Muscle of leg (tissue), 11 donors: ENCODE data around the gene MRPS11. TPM values are rescaled to one million over a fixed set of nuclear protein-coding genes. Genes with fewer than 3 reads are reported as not detected.

Experiments used
- DNase-seq: peaks from one replicate; pipeline ENCODE4 v3.0.0; 2013
- H3K27ac ChIP-seq: one replicate; pipeline ENCODE4 v1.5.1; 2013; ENCODE audit warnings: mild to moderate bottlenecking, low read length, control low read depth
- H3K27me3 ChIP-seq: one replicate; pipeline ENCODE4 v1.6.1; 2013; ENCODE audit warnings: low read length; ENCODE audit not compliant: control insufficient read depth, insufficient read depth
- H3K36me3 ChIP-seq: one replicate; pipeline ENCODE4 v1.6.1; 2013; ENCODE audit warnings: low read length; ENCODE audit not compliant: control insufficient read depth, insufficient read depth
- H3K4me1 ChIP-seq: one replicate; pipeline ENCODE4 v1.6.1; 2013; ENCODE audit warnings: low read length; ENCODE audit not compliant: control insufficient read depth, insufficient read depth
- H3K4me3 ChIP-seq: one replicate; pipeline ENCODE4 v1.5.1; 2013; ENCODE audit warnings: low read length, control low read depth
- H3K9me3 ChIP-seq: replicated peaks from 2 replicates; pipeline ENCODE4 v1.6.1; 2013; ENCODE audit warnings: low read depth, low read length; ENCODE audit not compliant: control insufficient read depth
- WGBS: methylation state at CpG from one replicate; pipeline ENCODE4 v1.1.5; 2013; ENCODE audit warnings: missing lambda C conversion rate; ENCODE audit not compliant: insufficient coverage; 5-methylcytosine and 5-hydroxymethylcytosine counted together
- polyA plus RNA-seq, 8 donors: library from polyadenylated mRNA; unstranded; fragments of 120-200 nt; gene quantifications; one replicate each; pipeline versions ENCODE4 v1.2.1 to v1.2.3, GENCODE V29; 2013; ENCODE audit warnings: inconsistent platforms in 1 of 8, low replicate concordance in 1 of 8; ENCODE audit not compliant: insufficient read length in 8 of 8, insufficient read depth in 1 of 8
- total RNA-seq: library from RNA; stranded (reverse); fragments of 120-200 nt; gene quantifications from one replicate; pipeline ENCODE4 v1.2.4, GENCODE V29; 2013

The MRPS11 gene
- total and polyA plus RNA-seq, 9 donors, result 46.2 to 52.9 (median 48.5) TPM

DNA sequence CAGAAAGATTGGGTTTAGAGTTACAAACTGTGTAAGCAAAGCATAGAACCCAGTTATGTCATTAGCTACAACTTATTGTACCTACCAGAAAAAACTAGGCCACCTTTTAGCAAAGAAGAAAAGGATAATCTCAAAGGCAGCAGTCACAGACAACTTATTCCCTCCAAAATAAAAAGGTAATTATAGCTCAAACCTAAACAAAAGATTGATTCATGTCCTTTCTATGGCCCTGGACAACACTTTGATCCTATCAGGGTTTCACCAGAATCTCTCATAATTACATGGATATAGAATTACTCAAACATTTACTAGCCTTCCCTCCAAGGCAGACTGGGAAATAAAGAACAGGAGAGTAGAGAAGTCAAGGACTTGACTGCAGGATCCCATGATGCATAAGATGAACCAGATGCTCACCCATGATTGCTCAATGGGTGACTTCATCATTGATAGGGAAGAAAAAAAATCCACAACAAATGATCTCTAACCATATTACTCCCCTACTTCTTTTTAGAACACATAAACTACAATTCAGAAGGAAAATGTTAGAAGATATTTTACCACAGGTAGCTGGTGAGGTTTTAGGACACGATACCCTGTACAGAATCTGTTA lies 61.6 kb downstream of the MRPS11 start:
- no CpG with 5 or more reads among the region's 1 CpG for WGBS
- Histone ChIP-seq H3K4me3 (no peak overlapping the region), H3K27me3 (no peaks in the 10 kb centered on the region), H3K36me3 (peaks cover 34% of the 10 kb centered on the region), H3K4me1 (no peaks in the 10 kb centered on the region), H3K9me3 (no peaks in the 10 kb centered on the region), H3K27ac (no peak overlapping the region)
- DNase-seq, result no peak

Other genes starting within 250 kb of the MRPS11 start
- gene NTRK3, start 211.0 kb upstream of the MRPS11 start, total RNA-seq, result 3.1 TPM
- 1 to 10 TPM; 1.8 to 7.9 (median 3.3) TPM for gene NTRK3, start 211.0 kb upstream of the MRPS11 start, polyA plus RNA-seq
- 25.3 TPM for gene MRPL46, start 320 bp upstream of the MRPS11 start, total RNA-seq
- gene MRPL46, start 320 bp upstream of the MRPS11 start, polyA plus RNA-seq, result 10 to 100 TPM; 22.0 to 27.2 (median 23.1) TPM
- gene DET1, start 79.0 kb downstream of the MRPS11 start, total RNA-seq, result 8.4 TPM
- gene DET1, start 79.0 kb downstream of the MRPS11 start, polyA plus RNA-seq, result 10 to 100 TPM in 4 of 8 donors, 1 to 10 TPM in 4; 9.5 to 11.4 (median 10.1) TPM
- gene AEN, start 153.6 kb downstream of the MRPS11 start, total RNA-seq, result 5.9 TPM
- 1 to 10 TPM; 4.1 to 7.8 (median 6.2) TPM for gene AEN, start 153.6 kb downstream of the MRPS11 start, polyA plus RNA-seq
- gene ISG20, start 171.3 kb downstream of the MRPS11 start, total RNA-seq, result 0.35 TPM
- 1 to 10 TPM in 4 of 8 donors, under 1 TPM in 4; 0.49 to 1.8 (median 0.95) TPM for gene ISG20, start 171.3 kb downstream of the MRPS11 start, polyA plus RNA-seq